HCT116 (cell line): ENCODE data around the gene CARD8. TPM values are rescaled to one million over a fixed set of nuclear protein-coding genes. Genes with fewer than 3 reads are reported as not detected.

Experiments used
- ATAC-seq: fragments of 200-7000 bp; cut with Tn5 transposase; 2 replicates; pipeline ENCODE4 v1.9.1; 2020; ENCODE audit warnings: mild to moderate bottlenecking, moderate library complexity
- BruUV-seq: library from RNA; stranded (reverse); fragments of 400-500 nt; replicated peaks from 2 replicates; lab custom pipeline; 2021; lab: Mats Ljungman, UMichigan
- CTCF ChIA-PET: fragments of 300-600 bp; sonication (Branson Sonifier 250); formaldehyde crosslinking; loops from one replicate; lab custom pipeline; 2021; ENCODE audit warnings: antibody characterized with exemption; lab: Charles Lee
- POLR2A ChIA-PET: fragments of 300-600, 350-600 bp; sonication (Branson Sonifier 250); formaldehyde crosslinking; loops from one replicate; lab custom pipeline; 2021; ENCODE audit warnings: antibody characterized with exemption; lab: Charles Lee
- RAD21 ChIA-PET, 2 experiments: fragments of 300-600 bp; sonication (Branson Sonifier 250); formaldehyde crosslinking; loops; one replicate each; lab custom pipeline; 2023; ENCODE audit warnings: low total read pairs in 2 of 2; ENCODE audit not compliant: uncharacterized antibody in 2 of 2, unreplicated experiment in 2 of 2, low non-redundant PET in 1 of 2; lab: Charles Lee
- DNase-seq: peaks from one replicate; pipeline ENCODE4 v3.0.0-alpha.2; 2010; ENCODE audit warnings: low read depth, low spot score
- H2AFZ ChIP-seq: fragments of 200-600 bp; shearing (Covaris generic), sonication (generic); 2 replicates; pipeline ENCODE4 v1.6.1; 2017; ENCODE audit warnings: low read depth, mixed run types, mixed read lengths, antibody characterized with exemption, low read length; ENCODE audit not compliant: poor library complexity, severe bottlenecking
- H3K27ac ChIP-seq: 2 replicates; pipeline ENCODE4 v1.5.1; 2012; ENCODE audit warnings: low read depth, low read length
- H3K27me3 ChIP-seq: fragments of 200-600 bp; sonication (generic); 2 replicates; pipeline ENCODE4 v1.6.1; 2016; ENCODE audit warnings: mixed run types, low read length, mixed read lengths; ENCODE audit not compliant: insufficient read depth
- H3K36me3 ChIP-seq, 2 experiments: fragments of 200-500 bp in 1 of 2; fragments of 200-600 bp in 1 of 2; sonication (Bioruptor generic) in 1 of 2; sonication (generic) in 1 of 2; 2 replicates each; pipeline versions ENCODE4 v1.5.1 to v1.6.1; 2014 to 2016; ENCODE audit warnings: low read length in 2 of 2, inconsistent platforms in 1 of 2, mixed read lengths in 1 of 2, mixed run types in 1 of 2; ENCODE audit not compliant: insufficient read depth in 2 of 2, control insufficient read depth in 1 of 2
- H3K4me1 ChIP-seq, 2 experiments: fragments of 200-600 bp in 1 of 2; sonication (generic) in 1 of 2; 2 replicates each; pipeline versions ENCODE4 v1.5.1 to v1.6.1; 2012 to 2017; ENCODE audit warnings: low read length in 2 of 2, inconsistent platforms in 1 of 2, mild to moderate bottlenecking in 1 of 2, mixed read lengths in 1 of 2, mixed run types in 1 of 2, moderate library complexity in 1 of 2; ENCODE audit not compliant: insufficient read depth in 2 of 2, control insufficient read depth in 1 of 2
- H3K4me2 ChIP-seq: fragments of 200-600 bp; sonication (generic); 2 replicates; pipeline ENCODE4 v1.6.1; 2017; ENCODE audit warnings: mixed run types, low read length, mixed read lengths
- H3K4me3 ChIP-seq, 2 experiments: fragments of 200-600 bp in 1 of 2; sonication (generic) in 1 of 2; replicated peaks in 1 of 2; 2 replicates each; pipeline ENCODE4 v1.5.1; 2011 to 2016; ENCODE audit warnings: low read length in 2 of 2, control low read depth in 1 of 2, low read depth in 1 of 2, mild to moderate bottlenecking in 1 of 2, mixed read lengths in 1 of 2, mixed run types in 1 of 2
- H3K79me2 ChIP-seq: fragments of 200-600 bp; sonication (generic); 2 replicates; pipeline ENCODE4 v1.6.1; 2017; ENCODE audit warnings: mild to moderate bottlenecking, mixed run types, low read length, moderate library complexity, mixed read lengths; ENCODE audit not compliant: insufficient read depth
- H3K9ac ChIP-seq: fragments of 200-600 bp; sonication (generic); 2 replicates; pipeline ENCODE4 v1.6.1; 2016; ENCODE audit warnings: low read length, mixed read lengths
- H3K9me2 ChIP-seq: fragments of 200-600 bp; sonication (generic), shearing (Covaris generic); 2 replicates; pipeline ENCODE4 v1.6.1; 2017; ENCODE audit warnings: mixed run types, mild to moderate bottlenecking, moderate library complexity; ENCODE audit not compliant: insufficient read depth
- H3K9me3 ChIP-seq, 2 experiments: fragments of 200-500 bp in 1 of 2; fragments of 200-600 bp in 1 of 2; sonication (Bioruptor generic) in 1 of 2; sonication (generic) in 1 of 2; 2 replicates each; pipeline ENCODE4 v1.6.1; 2014 to 2017; ENCODE audit warnings: low read length in 2 of 2, mixed read lengths in 2 of 2, inconsistent platforms in 1 of 2, low read depth in 1 of 2, mild to moderate bottlenecking in 1 of 2, mixed run types in 1 of 2, moderate library complexity in 1 of 2; ENCODE audit not compliant: control insufficient read depth in 1 of 2, insufficient read depth in 1 of 2
- H4K20me1 ChIP-seq: fragments of 200-600 bp; sonication (generic), shearing (Covaris generic); 2 replicates; pipeline ENCODE4 v1.6.1; 2017; ENCODE audit warnings: mixed run types, mild to moderate bottlenecking, moderate library complexity; ENCODE audit not compliant: insufficient read depth
- CEBPB ChIP-seq: IDR thresholded peaks from 2 replicates; pipeline ENCODE4 v1.6.1; 2012; ENCODE audit warnings: low read depth
- CTCF ChIP-seq, 3 experiments: fragments of 200-600 bp in 1 of 3; sonication (generic) in 1 of 3; IDR thresholded peaks in 2 of 3; conservative IDR thresholded peaks in 1 of 3; 2 replicates each; pipeline ENCODE4 v1.5.1; 2012 to 2017; ENCODE audit warnings: low read depth in 2 of 3, low read length in 2 of 3, antibody characterized with exemption in 1 of 3, borderline replicate concordance in 1 of 3, control low read depth in 1 of 3, mild to moderate bottlenecking in 1 of 3, mixed read lengths in 1 of 3, mixed run types in 1 of 3, moderate library complexity in 1 of 3; ENCODE audit not compliant: insufficient read depth in 1 of 3
- EGR1 ChIP-seq: IDR thresholded peaks from 2 replicates; pipeline ENCODE4 v1.6.1; 2012; ENCODE audit warnings: low read depth
- ELF1 ChIP-seq: IDR thresholded peaks from 2 replicates; pipeline ENCODE4 v1.6.1; 2012; ENCODE audit warnings: low read depth, borderline replicate concordance
- JUND ChIP-seq: IDR thresholded peaks from 2 replicates; pipeline ENCODE4 v1.6.1; 2012
- MAX ChIP-seq: IDR thresholded peaks from 2 replicates; pipeline ENCODE4 v1.6.1; 2012
- POLR2A ChIP-seq: IDR thresholded peaks from 2 replicates; pipeline ENCODE4 v1.7.0; 2011; ENCODE audit warnings: borderline replicate concordance; ENCODE audit not compliant: insufficient read depth, insufficient read length; ENCODE audit errors: extremely low read depth
- POLR2AphosphoS5 ChIP-seq: IDR thresholded peaks from 2 replicates; pipeline ENCODE4 v1.6.1; 2011; ENCODE audit warnings: mild to moderate bottlenecking, low read depth, low read length, moderate library complexity
- SIN3A ChIP-seq: IDR thresholded peaks from 2 replicates; pipeline ENCODE4 v1.6.1; 2012; ENCODE audit warnings: low read depth
- SP1 ChIP-seq: IDR thresholded peaks from 2 replicates; pipeline ENCODE4 v1.6.1; 2012; ENCODE audit warnings: low read depth
- TCF7L2 ChIP-seq: IDR thresholded peaks from 2 replicates; pipeline ENCODE4 v1.7.0; 2011; ENCODE audit warnings: borderline replicate concordance, inconsistent platforms; ENCODE audit not compliant: insufficient read depth, insufficient read length; ENCODE audit errors: extremely low read depth
- YY1 ChIP-seq: IDR thresholded peaks from 2 replicates; pipeline ENCODE4 v1.6.1; 2011; ENCODE audit warnings: low read length, low read depth, moderate library complexity, mild to moderate bottlenecking; ENCODE audit not compliant: insufficient replicate concordance; ENCODE audit errors: extremely low read depth
- ZBTB33 ChIP-seq: IDR thresholded peaks from 2 replicates; pipeline ENCODE4 v1.6.1; 2011; ENCODE audit warnings: mild to moderate bottlenecking, low read length, moderate library complexity; ENCODE audit not compliant: insufficient replicate concordance; ENCODE audit errors: extremely low read depth
- ZFX ChIP-seq: fragments of 450-650 bp; IDR thresholded peaks from 2 replicates; pipeline ENCODE4 v1.6.1; 2017
- ZNF274 ChIP-seq: fragments of 200-500 bp; sonication (Bioruptor generic); IDR thresholded peaks from 2 replicates; pipeline ENCODE4 v1.6.1; 2014; ENCODE audit warnings: mild to moderate bottlenecking, low read depth, low read length, inconsistent platforms
- intact Hi-C: fragments of 100-400 bp; cut with micrococcal nuclease; formaldehyde crosslinking; loops from 2 replicates; pipeline ENCODE4 v1.10.0; 2022
- total RNA-seq: library from RNA; stranded (reverse); gene quantifications from one replicate; pipeline ENCODE4 v1.2.1, GENCODE V29; 2021; ENCODE audit not compliant: unreplicated experiment
- TF ChIP-seq, protein P1 (sequence below): IDR thresholded peaks from 2 replicates; pipeline ENCODE4 v1.6.1; 2012

CARD8 gene
- total RNA-seq, 1 experiment from 2014 or later = 17.5 TPM

- Histone ChIP-seq H2AFZ (no peak overlapping the region), H4K20me1 (no peaks in the 10 kb centered on the region), H3K4me2 (no peak overlapping the region), H3K36me3 (peaks cover 8 to 28% of the 10 kb centered on the region in 2 experiments; a peak in 3 of 4 replicates), H3K79me2 (peaks cover 10% of the 10 kb centered on the region), H3K9ac (no peak overlapping the region), H3K27ac (no peak overlapping the region), H3K27me3 (no peaks in the 10 kb centered on the region), H3K4me1 (peaks cover 4 to 6% of the 10 kb centered on the region in 2 experiments; a peak in 3 of 4 replicates), H3K9me3 (peaks cover 0 to 2% of the 10 kb centered on the region in 2 experiments; a peak in 1 of 4 replicates), H3K9me2 (no peaks in the 10 kb centered on the region), H3K4me3 (no peak overlapping the region)
- no peak for ATAC-seq
- TF ChIP-seq YY1 (no peak), ZFX (no peak), MAX (no peak), CTCF (IDR thresholded peaks at IDR 0.05 in 2 of 3, conservative IDR thresholded peaks at IDR 0.05 in 1 of 3; ENCODE audit: borderline replicate concordance in 1 of 3, insufficient read depth in 1 of 3, low read depth in 2 of 3, low read length in 2 of 3) (no peak), POLR2AphosphoS5 (no peak), ZNF274 (no peak), TCF7L2 (no peak), SIN3A (no peak), CEBPB (no peak), JUND (no peak), ZBTB33 (no peak), SP1 (no peak), ELF1 (no peak), EGR1 (no peak), POLR2A (no peak)
- TF ChIP-seq, protein P1, sequence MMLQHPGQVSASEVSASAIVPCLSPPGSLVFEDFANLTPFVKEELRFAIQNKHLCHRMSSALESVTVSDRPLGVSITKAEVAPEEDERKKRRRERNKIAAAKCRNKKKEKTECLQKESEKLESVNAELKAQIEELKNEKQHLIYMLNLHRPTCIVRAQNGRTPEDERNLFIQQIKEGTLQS = no peak
- intact Hi-C loops = no loop called here
- ChIA-PET RAD21 (interaction anchor here in 1 of 2 experiments (0.7 kb wide), 1 partner anchor 14 kb away, joined by 5 read pairs; no protein-coding TSS in a partner anchor), POLR2A (no interaction called here), CTCF (no interaction called here)
- no peak for DNase-seq
- no TSS peak for BruUV-seq
These were observed 79.5 kb downstream of the CARD8 start for GRCh38 chr19:48176226-48176625.
